Caco-2 (cell line): Measurements from ENCODE around the gene KLK8. TPM values are rescaled to one million over a fixed set of nuclear protein-coding genes. Genes with fewer than 3 reads are reported as not detected.

Experiments used
- BruUV-seq: library from RNA; stranded (reverse); fragments of 400-500 nt; replicated peaks from 2 replicates; lab custom pipeline; 2021; lab: Mats Ljungman, UMichigan
- CTCF ChIA-PET: fragments of 300-600 bp; sonication (Branson Sonifier 250); formaldehyde crosslinking; loops from one replicate; lab custom pipeline; 2022; ENCODE audit warnings: antibody characterized with exemption; lab: Charles Lee
- POLR2A ChIA-PET: fragments of 300-600 bp; sonication (Branson Sonifier 250); formaldehyde crosslinking; loops from one replicate; lab custom pipeline; 2022; ENCODE audit warnings: antibody characterized with exemption; lab: Charles Lee
- DNase-seq, 2 experiments: peaks; one replicate each; pipeline versions ENCODE4 v3.0.0 to v3.0.0-alpha.2; 2020 to 2022
- H3K27me3 ChIP-seq: replicated peaks from 2 replicates; pipeline ENCODE4 v1.6.0; 2011; ENCODE audit warnings: low read length; ENCODE audit not compliant: control insufficient read depth, insufficient read depth
- H3K36me3 ChIP-seq: 2 replicates; pipeline ENCODE4 v1.5.1; 2011; ENCODE audit warnings: low read length; ENCODE audit not compliant: control insufficient read depth, insufficient read depth
- H3K4me1 ChIP-seq: fragments of 250-450 bp; sonication (Bioruptor Pico); 2 replicates; pipeline ENCODE4 v1.5.1; 2020; ENCODE audit warnings: mild to moderate bottlenecking
- H3K4me3 ChIP-seq: 2 replicates; pipeline ENCODE4 v1.5.1; 2011; ENCODE audit warnings: low read depth, mild to moderate bottlenecking, control low read depth, low read length
- H3K9me3 ChIP-seq: fragments of 250-450 bp; sonication (Bioruptor Pico); 2 replicates; pipeline ENCODE4 v1.5.1; 2020; ENCODE audit warnings: mild to moderate bottlenecking, moderate library complexity
- H3K27ac Mint-ChIP-seq: one replicate; pipeline ENCODE4 v1.8.0; 2022; ENCODE audit warnings: mixed read lengths; ENCODE audit not compliant: unreplicated experiment
- H3K27me3 Mint-ChIP-seq: one replicate; pipeline ENCODE4 v1.8.0; 2022; ENCODE audit warnings: mixed read lengths; ENCODE audit not compliant: insufficient read depth, unreplicated experiment
- H3K36me3 Mint-ChIP-seq: one replicate; pipeline ENCODE4 v1.8.0; 2022; ENCODE audit warnings: mild to moderate bottlenecking, mixed read lengths; ENCODE audit not compliant: insufficient read depth, unreplicated experiment
- H3K4me1 Mint-ChIP-seq: one replicate; pipeline ENCODE4 v1.8.0; 2022; ENCODE audit warnings: low read depth, mixed read lengths; ENCODE audit not compliant: unreplicated experiment
- H3K4me3 Mint-ChIP-seq: one replicate; pipeline ENCODE4 v1.8.0; 2022; ENCODE audit warnings: mild to moderate bottlenecking, moderate library complexity, mixed read lengths; ENCODE audit not compliant: unreplicated experiment
- H3K9me3 Mint-ChIP-seq: one replicate; pipeline ENCODE4 v1.8.0; 2022; ENCODE audit warnings: mixed read lengths; ENCODE audit not compliant: unreplicated experiment
- CTCF ChIP-seq, 2 experiments: fragments of 200-600 bp in 1 of 2; IDR thresholded peaks; 1 replicate in 1 of 2; 2 replicates in 1 of 2; pipeline versions ENCODE4 v1.5.1 to v1.8.0; 2011 to 2022; ENCODE audit warnings: antibody characterized with exemption in 1 of 2, control low read depth in 1 of 2, inconsistent platforms in 1 of 2, low read depth in 1 of 2, low read length in 1 of 2, mild to moderate bottlenecking in 1 of 2, moderate library complexity in 1 of 2; ENCODE audit not compliant: insufficient read depth in 1 of 2, severe bottlenecking in 1 of 2, unreplicated experiment in 1 of 2
- intact Hi-C: fragments of 100-400 bp; cut with micrococcal nuclease; formaldehyde crosslinking; loops from one replicate; pipeline ENCODE4 v1.10.0; 2022; ENCODE audit not compliant: unreplicated experiment
- total RNA-seq: library from RNA; stranded (reverse); gene quantifications from 2 replicates; pipeline ENCODE4 v1.2.3, GENCODE V29; 2022

KLK8 gene
- total RNA-seq, 1 experiment from 2014 or later: 1.7 TPM

- no peaks in the 10 kb centered on the region for H3K4me1 ChIP-seq
- intact Hi-C loops: no loop called here
- no peak for DNase-seq
- peaks cover 19% of the 10 kb centered on the region for H3K27me3 Mint-ChIP-seq
- CTCF ChIA-PET: no interaction called here
- H3K9me3 Mint-ChIP-seq: no peaks in the 10 kb centered on the region
- H3K4me1 Mint-ChIP-seq: no peaks in the 10 kb centered on the region
- POLR2A ChIA-PET: no interaction called here
- H3K9me3 ChIP-seq: no peaks in the 10 kb centered on the region
- no peak overlapping the region for H3K27ac Mint-ChIP-seq
- no peaks in the 10 kb centered on the region for H3K36me3 ChIP-seq
- BruUV-seq: no TSS peak
- no peak overlapping the region for H3K4me3 Mint-ChIP-seq
- H3K27me3 ChIP-seq: no peaks in the 10 kb centered on the region
- H3K4me3 ChIP-seq: no peak overlapping the region
- TF ChIP-seq CTCF (IDR thresholded peaks at IDR 0.05; ENCODE audit: insufficient read depth in 1 of 2, low read depth in 1 of 2, low read length in 1 of 2, severe bottlenecking in 1 of 2, unreplicated experiment in 1 of 2): no peak
- H3K36me3 Mint-ChIP-seq: no peaks in the 10 kb centered on the region
These were observed 51.5 kb downstream of the KLK8 start for GRCh38 chr19:50949861-50950260.

GRCh38 chr19:50947123-50947522 is 54.3 kb downstream of the KLK8 start:
- no peak overlapping the region for H3K4me3 ChIP-seq
- Mint-ChIP-seq H3K36me3 (no peaks in the 10 kb centered on the region), H3K9me3 (peaks cover 11% of the 10 kb centered on the region), H3K4me3 (no peak overlapping the region), H3K27ac (no peak overlapping the region), H3K4me1 (no peaks in the 10 kb centered on the region), H3K27me3 (peaks cover 17% of the 10 kb centered on the region)
- H3K27me3 ChIP-seq: no peaks in the 10 kb centered on the region
- no peaks in the 10 kb centered on the region for H3K36me3 ChIP-seq
- no peaks in the 10 kb centered on the region for H3K9me3 ChIP-seq
- intact Hi-C loops: no loop called here
- no peak for DNase-seq
- ChIA-PET CTCF (interaction anchor here (0.5 kb wide), 1 partner anchor 74 kb away, joined by 3 read pairs; no protein-coding TSS in a partner anchor), POLR2A (no interaction called here)
- BruUV-seq: no TSS peak
- no peaks in the 10 kb centered on the region for H3K4me1 ChIP-seq
- no peak for TF ChIP-seq CTCF (IDR thresholded peaks at IDR 0.05; ENCODE audit: insufficient read depth in 1 of 2, low read depth in 1 of 2, low read length in 1 of 2, severe bottlenecking in 1 of 2, unreplicated experiment in 1 of 2)

Other genes starting within 250 kb of the KLK8 start
- gene GPR32, start 231.1 kb downstream of the KLK8 start, total RNA-seq: not detected in 2 replicates
- gene ACP4, start 211.2 kb downstream of the KLK8 start, total RNA-seq: not detected in 2 replicates
- gene KLK1, start 177.8 kb downstream of the KLK8 start, total RNA-seq: 0.73 and 1.1 TPM in 2 replicates
- not detected in 2 replicates for gene KLK15, start 168.0 kb downstream of the KLK8 start, total RNA-seq
- not detected in 2 replicates for gene KLK3, start 146.7 kb downstream of the KLK8 start, total RNA-seq
- not detected in 2 replicates for gene KLK2, start 128.2 kb downstream of the KLK8 start, total RNA-seq
- gene KLK4, start 90.2 kb downstream of the KLK8 start, total RNA-seq: not detected in 2 replicates
- not detected in 2 replicates for gene KLK5, start 48.6 kb downstream of the KLK8 start, total RNA-seq
- gene KLK6, start 32.0 kb downstream of the KLK8 start, total RNA-seq: 1.3 and 1.5 TPM in 2 replicates
- not detected in 2 replicates for gene KLK7, start 17.7 kb downstream of the KLK8 start, total RNA-seq
- gene KLK10, start 18.1 kb upstream of the KLK8 start, total RNA-seq: not detected in 2 replicates
- not detected in 2 replicates for gene KLK11, start 25.0 kb upstream of the KLK8 start, total RNA-seq
- not detected in 2 replicates for gene KLK12, start 33.4 kb upstream of the KLK8 start, total RNA-seq
- gene KLK13, start 63.5 kb upstream of the KLK8 start, total RNA-seq: not detected in 2 replicates
- not detected in 2 replicates for gene KLK14, start 81.3 kb upstream of the KLK8 start, total RNA-seq
- 8.1 and 8.9 TPM in 2 replicates for gene CTU1, start 106.8 kb upstream of the KLK8 start, total RNA-seq
- gene SIGLEC9, start 123.3 kb upstream of the KLK8 start, total RNA-seq: not detected in 2 replicates
- not detected in 2 replicates for gene SIGLEC7, start 140.7 kb upstream of the KLK8 start, total RNA-seq
- gene CD33, start 223.5 kb upstream of the KLK8 start, total RNA-seq: not detected in 2 replicates
- not detected in 2 replicates for gene SIGLECL1, start 249.5 kb upstream of the KLK8 start, total RNA-seq